D721Med (cell line): ENCODE measurements around the gene CARS2.
"Not testable (repeated sequence)": the region's sequence is repeated elsewhere in the genome, so short reads cannot be mapped to it uniquely, and the experiment has no call there.

Experiments used
- DNase-seq: peaks from one replicate; pipeline ENCODE4 v3.0.0; 2011; ENCODE audit warnings: low spot score; ENCODE audit not compliant: insufficient read length
- FAIRE-seq: peaks from 2 replicates; lab custom pipeline; 2011; peaks lifted over from hg19 to GRCh38; lab: Jason Lieb, UNC
- TF ChIP-seq, protein P1 (sequence below): IDR thresholded peaks from 2 replicates; pipeline ENCODE4 v1.5.1; 2012; ENCODE audit warnings: mild to moderate bottlenecking, control low read depth; ENCODE audit not compliant: insufficient read depth; ENCODE audit errors: missing control alignments

CARS2 gene

GRCh38 chr13:110682746-110683145, 23.2 kb downstream of the CARS2 start:
- DNase-seq (no peak), FAIRE-seq (no peak)
- TF ChIP-seq, protein P1, sequence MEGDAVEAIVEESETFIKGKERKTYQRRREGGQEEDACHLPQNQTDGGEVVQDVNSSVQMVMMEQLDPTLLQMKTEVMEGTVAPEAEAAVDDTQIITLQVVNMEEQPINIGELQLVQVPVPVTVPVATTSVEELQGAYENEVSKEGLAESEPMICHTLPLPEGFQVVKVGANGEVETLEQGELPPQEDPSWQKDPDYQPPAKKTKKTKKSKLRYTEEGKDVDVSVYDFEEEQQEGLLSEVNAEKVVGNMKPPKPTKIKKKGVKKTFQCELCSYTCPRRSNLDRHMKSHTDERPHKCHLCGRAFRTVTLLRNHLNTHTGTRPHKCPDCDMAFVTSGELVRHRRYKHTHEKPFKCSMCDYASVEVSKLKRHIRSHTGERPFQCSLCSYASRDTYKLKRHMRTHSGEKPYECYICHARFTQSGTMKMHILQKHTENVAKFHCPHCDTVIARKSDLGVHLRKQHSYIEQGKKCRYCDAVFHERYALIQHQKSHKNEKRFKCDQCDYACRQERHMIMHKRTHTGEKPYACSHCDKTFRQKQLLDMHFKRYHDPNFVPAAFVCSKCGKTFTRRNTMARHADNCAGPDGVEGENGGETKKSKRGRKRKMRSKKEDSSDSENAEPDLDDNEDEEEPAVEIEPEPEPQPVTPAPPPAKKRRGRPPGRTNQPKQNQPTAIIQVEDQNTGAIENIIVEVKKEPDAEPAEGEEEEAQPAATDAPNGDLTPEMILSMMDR = no peak

DNA sequence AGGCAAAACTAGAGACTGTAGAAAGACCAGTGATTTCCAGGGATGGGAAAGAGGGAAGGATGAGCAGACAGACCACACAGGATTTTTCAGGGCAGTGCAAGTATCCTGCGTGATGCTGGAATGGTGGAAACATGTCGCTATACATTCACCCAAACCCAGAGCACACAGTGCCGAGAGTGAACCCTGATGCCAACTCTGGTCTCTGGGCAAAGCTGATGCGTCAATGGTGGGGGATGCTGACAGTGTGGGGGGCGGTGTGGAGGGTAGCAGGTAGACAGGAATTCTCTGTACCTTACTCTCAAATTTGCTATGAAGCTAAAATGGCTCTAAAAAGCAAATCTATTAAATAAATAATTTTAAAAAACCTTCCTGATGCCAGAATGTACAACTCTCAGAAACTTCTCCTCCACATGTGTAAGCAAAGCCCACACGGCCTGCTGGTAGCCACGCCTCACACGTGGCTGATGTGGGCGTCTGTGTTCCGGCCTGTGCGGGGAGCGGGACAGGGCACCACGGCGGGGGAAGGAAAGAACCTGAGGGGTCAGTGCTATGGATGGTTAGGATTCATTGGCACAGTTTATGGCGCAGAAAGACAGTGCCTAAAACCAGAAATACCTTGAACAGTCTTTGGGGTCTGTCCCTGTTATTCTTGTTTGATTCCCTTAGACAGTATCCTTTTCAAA, 23.9 kb downstream of the CARS2 start:
- no peak for FAIRE-seq

GRCh38 chr13:110680852-110681251, 25.1 kb downstream of the CARS2 start:
- no peak for FAIRE-seq

More for the DNA sequence above, 23.9 kb downstream of the CARS2 start:
- TF ChIP-seq, protein P1 = no peak
- no peak for DNase-seq

GRCh38 chr13:110677731-110678545, 28.0 kb downstream of the CARS2 start:
- TF ChIP-seq, protein P1 = no peak
- FAIRE-seq (no peak), DNase-seq (no peak)

More at GRCh38 chr13:110680852-110681251, 25.1 kb downstream of the CARS2 start:
- DNase-seq = no peak
- TF ChIP-seq, protein P1 = peak; percentile 28

- TF ChIP-seq, protein P1 = no peak
- FAIRE-seq = no peak
- DNase-seq = no peak
These were observed 29.0 kb downstream of the CARS2 start for GRCh38 chr13:110676595-110677587.

DNA sequence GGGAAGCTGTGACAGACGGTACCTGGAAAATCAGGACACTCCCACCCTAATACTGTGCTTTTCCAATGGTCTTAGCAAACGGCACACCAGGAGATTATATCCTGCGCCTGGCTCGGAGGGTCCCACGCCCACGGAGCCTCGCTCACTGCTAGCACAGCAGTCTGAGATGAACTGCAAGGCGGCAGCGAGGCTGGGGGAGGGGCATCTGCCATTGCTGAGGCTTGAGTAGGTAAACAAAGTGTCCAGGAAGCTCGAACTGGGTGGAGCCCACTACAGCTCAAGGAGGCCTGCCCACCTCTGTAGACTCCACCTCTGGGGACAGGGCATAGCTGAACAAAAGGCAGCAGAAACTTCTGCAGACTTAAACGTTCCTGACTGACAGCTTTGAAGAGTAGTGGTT, 36.1 kb downstream of the CARS2 start:
- not testable (repeated sequence) for DNase-seq, FAIRE-seq

GRCh38 chr13:110669036-110669435, 36.9 kb downstream of the CARS2 start:
- TF ChIP-seq, protein P1 = no peak
- FAIRE-seq = no peak
- DNase-seq = no peak
